HepG2 (cell line): ENCODE measurements around the gene KLK11.

ENCODE experiments used
- ATF3 ChIP-seq: sonication (generic); formaldehyde crosslinking; IDR thresholded peaks from 2 replicates; pipeline ENCODE4 v1.4.0; 2020; ENCODE audit warnings: missing genetic modification reagents
- HMG20A ChIP-seq: IDR thresholded peaks from 2 replicates; pipeline ENCODE4 v1.6.1; 2016; ENCODE audit warnings: borderline replicate concordance
- ZNF703 ChIP-seq: sonication (generic); formaldehyde crosslinking; IDR thresholded peaks from 2 replicates; pipeline ENCODE4 v1.5.1; 2020; ENCODE audit warnings: missing genetic modification reagents, mild to moderate bottlenecking, moderate library complexity, borderline replicate concordance

GRCh38 chr19:51024924-51025323 is 1.5 kb downstream of the KLK11 start:
- TF ChIP-seq ATF3: no peak
- no peak for TF ChIP-seq ZNF703 (CRISPR knock-in tag)
- TF ChIP-seq HMG20A (CRISPR knock-in tag): no peak
